Measurements from ENCODE around the gene PACSIN1. TPM values are rescaled to one million over a fixed set of nuclear protein-coding genes. Genes with fewer than 3 reads are reported as not detected.
A peak's percentile ranks its signal among the peaks of the same experiment; 100 is the strongest.

The PACSIN1 gene
- total and polyA plus RNA-seq, 2 of the 4 experiments (the other 2 are of a cell fraction), result 0.02 TPM; not detected in 1

DNA sequence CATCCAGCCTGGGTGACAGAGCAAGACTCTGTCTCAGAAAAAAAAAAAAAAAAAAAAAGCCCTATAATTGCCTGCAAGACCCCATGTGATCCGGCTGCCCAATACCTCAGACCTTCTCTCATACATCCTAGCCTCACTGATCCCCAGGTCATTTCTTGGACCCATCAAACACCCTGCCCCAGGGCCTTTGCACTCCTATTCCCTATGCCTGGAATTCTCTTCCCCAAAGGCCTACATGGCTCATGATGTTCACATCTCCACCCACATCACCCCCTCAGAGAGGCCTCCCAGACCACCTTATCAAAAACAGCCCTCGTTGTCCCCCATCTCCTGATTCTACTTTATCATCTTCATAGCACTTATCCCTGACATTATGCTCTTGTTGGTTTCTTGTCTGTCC, 8.9 kb downstream of the PACSIN1 start:
- ChIA-PET POLR2A (ENCODE audit: unreplicated experiment) (no interaction called here), CTCF (interaction anchor here (0.8 to 1.0 kb wide), 2 partner anchors 14 to 86 kb away, joined by 3 read pairs; no protein-coding TSS in a partner anchor)
- H3K27ac ChIP-seq (ENCODE audit: insufficient read depth, low read length), result no peak overlapping the region
- H2BK120ac ChIP-seq (ENCODE audit: low read depth, low read length), result peak overlapping the region; percentile 64
- peak overlapping the region; percentile 49; the same call in 1 of the 2 replicates for H2BK20ac ChIP-seq (ENCODE audit: low read depth, low read length)
- BruUV-seq (replicated peaks), result no TSS peak
- in situ Hi-C loops (cut with MboI; ENCODE audit: low sequenced_read_pairs) (no loop called here), dilution Hi-C loops (cut with HindIII; ENCODE audit: low sequenced_read_pairs, unreplicated experiment) (no loop called here), intact Hi-C loops (cut with micrococcal nuclease) (no loop called here)
- H3K9me3 ChIP-seq (ENCODE audit: control insufficient read depth, insufficient read depth, low read length), result peaks cover 4% of the 10 kb centered on the region
- H3K4me3 ChIP-seq (ENCODE audit: insufficient read depth, low read depth, low read length), result no peak overlapping the region
- H3K14ac ChIP-seq (replicated peaks; ENCODE audit: low read depth, low read length), result 0 out of 2 replicates have a peak overlapping the region, but pooled peaks have one; percentile 37
- ATAC-seq (ENCODE audit: low read depth), result no peak
- no peak for DNase-seq
- H4K91ac ChIP-seq (ENCODE audit: insufficient read depth, low read depth, low read length), result peak overlapping the region; percentile 62; the same call in 1 of the 2 replicates
- no peak overlapping the region for H4K5ac ChIP-seq (ENCODE audit: low read depth, low read length)
- no peak overlapping the region for H2AFZ ChIP-seq (replicated peaks; ENCODE audit: low read length, poor library complexity)
- no peak overlapping the region for H3K9ac ChIP-seq (ENCODE audit: low read depth, low read length)
- no peak overlapping the region for H3K4me2 ChIP-seq (ENCODE audit: low read depth, low read length)
- no peaks in the 10 kb centered on the region; the same call in 1 of the 2 replicates for H3K9me1 ChIP-seq (ENCODE audit: insufficient read depth, low read length)
- no peaks in the 10 kb centered on the region for H4K20me1 ChIP-seq (ENCODE audit: insufficient read depth, low read length)
- no peak overlapping the region for H2AK9ac ChIP-seq (replicated peaks; ENCODE audit: low read depth, low read length, poor library complexity)
- peak overlapping the region; percentile 48; the same call in 1 of the 3 replicates for H2BK15ac ChIP-seq (ENCODE audit: low read depth, low read length)
- H4K8ac ChIP-seq (ENCODE audit: low read depth in 2 of 2, low read length in 2 of 2), result peak overlapping the region in 1 of 2 experiments; percentile 23; a peak in 2 of 4 replicates
- 80% methylated on average over 1 of the region's 2 CpGs; no CpG with 5 or more reads in 1 of the 2 experiments for WGBS, 2 experiments (ENCODE audit: extremely low coverage in 2 of 2, insufficient read length in 1 of 2)
- H3K36me3 ChIP-seq (ENCODE audit: control insufficient read depth, insufficient read depth, low read length), result no peaks in the 10 kb centered on the region
- H3K4ac ChIP-seq (ENCODE audit: low read depth, low read length), result peak overlapping the region; percentile 19; the same call in 1 of the 2 replicates
- H2AK5ac ChIP-seq (ENCODE audit: low read depth, low read length), result peak overlapping the region; percentile 62; the same call in 1 of the 2 replicates
- H3K27me3 ChIP-seq (ENCODE audit: control insufficient read depth, insufficient read depth, low read length), result peaks cover 3% of the 10 kb centered on the region
- H3K18ac ChIP-seq (ENCODE audit: low read depth, low read length), result no peak overlapping the region
- peaks cover 8% of the 10 kb centered on the region; the same call in 1 of the 2 replicates for H3K4me1 ChIP-seq (ENCODE audit: control insufficient read depth, insufficient read depth, low read length)
- peak overlapping the region; percentile 45; the same call in 1 of the 2 replicates for H3K23ac ChIP-seq (ENCODE audit: low read depth, low read length)
- no peak overlapping the region for H2BK5ac ChIP-seq (ENCODE audit: low read depth, low read length, poor library complexity, severe bottlenecking)
- no peaks in the 10 kb centered on the region for H3K79me1 ChIP-seq (ENCODE audit: low read depth in 1 of 2, low read length in 2 of 2)
- no peak for TF ChIP-seq MAFK (IDR thresholded peaks at IDR 0.05; ENCODE audit: low read depth, low read length)
- TF ChIP-seq, protein P1, sequence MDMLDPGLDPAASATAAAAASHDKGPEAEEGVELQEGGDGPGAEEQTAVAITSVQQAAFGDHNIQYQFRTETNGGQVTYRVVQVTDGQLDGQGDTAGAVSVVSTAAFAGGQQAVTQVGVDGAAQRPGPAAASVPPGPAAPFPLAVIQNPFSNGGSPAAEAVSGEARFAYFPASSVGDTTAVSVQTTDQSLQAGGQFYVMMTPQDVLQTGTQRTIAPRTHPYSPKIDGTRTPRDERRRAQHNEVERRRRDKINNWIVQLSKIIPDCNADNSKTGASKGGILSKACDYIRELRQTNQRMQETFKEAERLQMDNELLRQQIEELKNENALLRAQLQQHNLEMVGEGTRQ (IDR thresholded peaks at IDR 0.05; ENCODE audit: low read depth, low read length), result no peak
- TF ChIP-seq BHLHE40 (IDR thresholded peaks at IDR 0.05; ENCODE audit: low read depth, low read length), result no peak
- no peak for TF ChIP-seq RCOR1 (IDR thresholded peaks at IDR 0.05; ENCODE audit: insufficient replicate concordance, low read length)
- TF ChIP-seq, protein P2, sequence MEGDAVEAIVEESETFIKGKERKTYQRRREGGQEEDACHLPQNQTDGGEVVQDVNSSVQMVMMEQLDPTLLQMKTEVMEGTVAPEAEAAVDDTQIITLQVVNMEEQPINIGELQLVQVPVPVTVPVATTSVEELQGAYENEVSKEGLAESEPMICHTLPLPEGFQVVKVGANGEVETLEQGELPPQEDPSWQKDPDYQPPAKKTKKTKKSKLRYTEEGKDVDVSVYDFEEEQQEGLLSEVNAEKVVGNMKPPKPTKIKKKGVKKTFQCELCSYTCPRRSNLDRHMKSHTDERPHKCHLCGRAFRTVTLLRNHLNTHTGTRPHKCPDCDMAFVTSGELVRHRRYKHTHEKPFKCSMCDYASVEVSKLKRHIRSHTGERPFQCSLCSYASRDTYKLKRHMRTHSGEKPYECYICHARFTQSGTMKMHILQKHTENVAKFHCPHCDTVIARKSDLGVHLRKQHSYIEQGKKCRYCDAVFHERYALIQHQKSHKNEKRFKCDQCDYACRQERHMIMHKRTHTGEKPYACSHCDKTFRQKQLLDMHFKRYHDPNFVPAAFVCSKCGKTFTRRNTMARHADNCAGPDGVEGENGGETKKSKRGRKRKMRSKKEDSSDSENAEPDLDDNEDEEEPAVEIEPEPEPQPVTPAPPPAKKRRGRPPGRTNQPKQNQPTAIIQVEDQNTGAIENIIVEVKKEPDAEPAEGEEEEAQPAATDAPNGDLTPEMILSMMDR (conservative IDR thresholded peaks at IDR 0.05; ENCODE audit: low read depth, low read length), result no peak
- no peak for TF ChIP-seq RFX5 (IDR thresholded peaks at IDR 0.05; ENCODE audit: low read depth, low read length)
- H3K56ac ChIP-seq (ENCODE audit: extremely low read depth, insufficient read depth, low read length), result peak overlapping the region; percentile 16; the same call in 1 of the 2 replicates
